ENCODE results near the gene GADD45B. TPM values are rescaled to one million over a fixed set of nuclear protein-coding genes. Genes with fewer than 3 reads are reported as not detected.

The GADD45B gene, protein sequence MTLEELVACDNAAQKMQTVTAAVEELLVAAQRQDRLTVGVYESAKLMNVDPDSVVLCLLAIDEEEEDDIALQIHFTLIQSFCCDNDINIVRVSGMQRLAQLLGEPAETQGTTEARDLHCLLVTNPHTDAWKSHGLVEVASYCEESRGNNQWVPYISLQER
- total RNA-seq, result 22.8 and 52.7 TPM in 2 replicates

DNA sequence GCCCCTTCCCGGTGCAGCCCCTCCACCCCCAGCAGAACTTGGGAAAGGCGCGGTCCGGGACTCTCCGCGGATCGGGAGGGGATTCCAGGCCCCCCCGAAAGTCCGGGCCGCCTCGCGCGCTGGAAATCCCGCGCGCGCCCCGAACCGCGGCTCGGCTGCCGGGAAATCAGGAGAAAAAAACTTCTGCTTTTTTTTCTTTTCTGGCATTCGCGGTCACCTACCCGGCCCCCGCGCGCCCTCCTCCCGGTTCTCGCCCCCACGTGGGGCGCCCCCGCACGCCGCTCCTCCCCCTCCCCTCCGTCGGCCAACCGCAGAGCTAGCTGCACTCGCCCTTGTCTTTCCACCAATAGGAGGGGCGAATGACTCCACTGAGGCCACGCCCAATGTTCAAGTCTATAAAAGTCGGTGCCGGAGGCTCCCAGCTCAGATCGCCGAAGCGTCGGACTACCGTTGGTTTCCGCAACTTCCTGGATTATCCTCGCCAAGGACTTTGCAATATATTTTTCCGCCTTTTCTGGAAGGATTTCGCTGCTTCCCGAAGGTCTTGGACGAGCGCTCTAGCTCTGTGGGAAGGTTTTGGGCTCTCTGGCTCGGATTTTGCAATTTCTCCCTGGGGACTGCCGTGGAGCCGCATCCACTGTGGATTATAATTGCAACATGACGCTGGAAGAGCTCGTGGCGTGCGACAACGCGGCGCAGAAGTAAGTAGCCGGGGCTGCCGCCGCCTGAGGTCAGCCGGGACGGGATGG lies at the start of gene GADD45B:
GADD45B (plus strand) TSS at position 426 of the 749 bp plus-strand sequence; CDS start at position 658, 232 bp downstream.

DNA sequence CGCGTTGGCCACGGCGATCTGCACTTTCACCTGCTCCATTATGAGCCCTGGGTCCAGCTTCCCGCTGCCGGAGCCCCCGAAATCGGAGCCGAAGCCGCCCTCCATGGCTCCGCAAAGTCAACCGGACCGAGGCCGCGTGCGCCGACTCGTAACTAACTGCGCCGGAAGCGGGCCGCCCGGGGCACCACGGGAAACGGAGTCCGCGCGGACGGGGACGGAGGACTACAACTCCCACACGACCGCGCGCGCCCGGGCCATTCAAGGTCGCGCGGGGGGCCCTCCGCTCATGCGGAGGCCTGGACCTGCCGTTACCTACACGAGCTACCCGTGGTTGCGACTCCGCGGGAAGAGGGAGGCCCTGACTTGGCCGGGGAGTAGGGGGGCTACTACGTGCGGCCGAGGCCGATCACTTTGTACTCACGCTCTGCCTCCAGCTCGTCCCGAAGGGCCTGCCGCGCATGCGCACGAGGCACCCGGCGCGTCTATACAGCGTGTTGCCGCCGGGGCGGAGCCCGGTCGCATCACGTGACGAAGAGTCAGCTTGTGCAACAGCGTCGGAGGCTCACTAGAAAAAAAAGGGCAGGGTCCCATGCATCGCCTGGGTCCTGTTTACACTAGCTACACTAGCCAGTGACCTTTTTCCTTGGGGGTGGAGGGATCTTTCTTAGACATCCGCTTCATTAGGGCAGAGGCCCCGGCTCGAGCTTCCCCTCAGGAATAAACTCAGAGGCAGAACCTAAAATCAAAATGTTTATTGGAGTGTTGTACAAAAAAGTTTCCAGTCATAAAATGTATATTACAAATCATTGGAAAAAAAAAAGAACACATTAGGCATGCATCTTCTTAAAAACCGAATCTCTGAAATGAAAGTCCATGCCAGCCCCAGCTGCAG lies 48.3 kb upstream of the GADD45B start, which contains the start of gene TIMM13:
TIMM13 (minus strand) TSS at position 158 of the 892 bp plus-strand sequence; CDS start at position 105, 53 bp downstream.

Other genes with a start within 250 kb of the GADD45B start
- gene PLEKHJ1, start 239.8 kb upstream of the GADD45B start, total RNA-seq, result 35.5 and 65.2 TPM in 2 replicates
- 17.4 and 22.6 TPM in 2 replicates for gene SF3A2, start 239.3 kb upstream of the GADD45B start, total RNA-seq
- 0.19 and 0.85 TPM in 2 replicates for gene AMH, start 226.8 kb upstream of the GADD45B start, total RNA-seq
- gene JSRP1, start 219.7 kb upstream of the GADD45B start, total RNA-seq, result under 0.01 TPM in 1 of 2 replicates, not detected in the other
- gene PEAK3, start 194.0 kb upstream of the GADD45B start, total RNA-seq, result not detected in 2 replicates
- gene LINGO3, start 168.0 kb upstream of the GADD45B start, total RNA-seq, result not detected in 2 replicates
- gene LSM7, start 147.5 kb upstream of the GADD45B start, total RNA-seq, result 121 and 187 TPM in 2 replicates
- 20.3 and 24.8 TPM in 2 replicates for gene SPPL2B, start 147.4 kb upstream of the GADD45B start, total RNA-seq
- under 0.01 TPM in 2 replicates for gene TMPRSS9, start 115.9 kb upstream of the GADD45B start, total RNA-seq
- gene TIMM13, start 48.5 kb upstream of the GADD45B start, total RNA-seq, result 22.6 and 39.9 TPM in 2 replicates
- gene LMNB2, start 19.2 kb upstream of the GADD45B start, total RNA-seq, result 35.2 and 183 TPM in 2 replicates
- under 0.01 TPM in 2 replicates for gene GNG7, start 226.6 kb downstream of the GADD45B start, total RNA-seq
- gene DIRAS1, start 245.2 kb downstream of the GADD45B start, total RNA-seq, result 0.19 and 0.85 TPM in 2 replicates